HK-2 (cell line): ENCODE data around the gene PSMD2.
A peak's percentile ranks its signal among the peaks of the same experiment; 100 is the strongest.

Experiments used
- DNase-seq: peaks from one replicate; pipeline ENCODE4 v3.0.0-alpha.2; 2018; ENCODE audit not compliant: unreplicated experiment

Gene PSMD2

GRCh38 chr3:184317201-184317600 is 18.2 kb downstream of the PSMD2 start:
- no peak for DNase-seq

GRCh38 chr3:184320104-184320445 is 21.0 kb downstream of the PSMD2 start:
- DNase-seq = peak; percentile 95

GRCh38 chr3:184321666-184322065 is 22.6 kb downstream of the PSMD2 start:
- DNase-seq = no peak

DNA sequence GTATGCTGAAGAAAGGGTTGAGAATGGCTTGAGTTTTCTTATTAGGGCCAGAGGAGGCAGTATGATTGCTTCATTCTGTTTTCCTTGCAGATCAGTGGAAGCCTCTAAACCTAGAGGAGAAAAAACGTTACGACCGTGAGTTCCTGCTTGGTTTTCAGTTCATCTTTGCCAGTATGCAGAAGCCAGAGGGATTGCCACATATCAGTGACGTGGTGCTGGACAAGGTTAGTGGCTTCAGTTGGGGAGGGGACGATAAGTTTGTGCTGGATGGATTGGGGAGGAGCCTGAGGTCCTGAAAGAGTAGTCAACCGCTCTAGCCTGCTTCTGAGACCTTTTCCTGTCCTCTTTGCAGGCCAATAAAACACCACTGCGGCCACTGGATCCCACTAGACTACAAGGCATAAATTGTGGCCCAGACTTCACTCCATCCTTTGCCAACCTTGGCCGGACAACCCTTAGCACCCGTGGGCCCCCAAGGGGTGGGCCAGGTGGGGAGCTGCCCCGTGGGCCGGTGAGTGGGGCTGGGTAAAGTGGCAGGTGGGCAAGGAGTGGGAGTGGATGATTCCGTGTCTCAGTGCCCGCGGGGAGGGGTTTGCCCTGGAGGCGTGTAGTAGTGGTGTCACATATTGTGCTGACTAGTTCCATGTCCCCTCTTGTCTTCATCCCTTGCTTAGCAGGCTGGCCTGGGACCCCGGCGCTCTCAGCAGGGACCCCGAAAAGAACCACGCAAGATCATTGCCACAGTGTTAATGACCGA is 23.9 kb downstream of the PSMD2 start:
- no peak for DNase-seq

DNA sequence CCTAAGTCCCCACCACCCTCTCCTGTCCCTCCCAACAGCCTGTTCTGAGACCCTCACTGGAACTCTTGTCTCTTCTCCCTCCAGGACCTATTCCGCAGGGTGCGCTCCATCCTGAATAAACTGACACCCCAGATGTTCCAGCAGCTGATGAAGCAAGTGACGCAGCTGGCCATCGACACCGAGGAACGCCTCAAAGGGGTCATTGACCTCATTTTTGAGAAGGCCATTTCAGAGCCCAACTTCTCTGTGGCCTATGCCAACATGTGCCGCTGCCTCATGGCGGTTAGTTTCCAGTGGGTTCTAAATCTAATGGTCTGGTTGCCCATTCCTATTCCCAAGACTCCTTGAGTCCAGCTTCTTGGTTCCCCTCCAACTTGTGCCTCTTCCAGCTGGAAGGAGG is 24.7 kb downstream of the PSMD2 start:
- no peak for DNase-seq

DNA sequence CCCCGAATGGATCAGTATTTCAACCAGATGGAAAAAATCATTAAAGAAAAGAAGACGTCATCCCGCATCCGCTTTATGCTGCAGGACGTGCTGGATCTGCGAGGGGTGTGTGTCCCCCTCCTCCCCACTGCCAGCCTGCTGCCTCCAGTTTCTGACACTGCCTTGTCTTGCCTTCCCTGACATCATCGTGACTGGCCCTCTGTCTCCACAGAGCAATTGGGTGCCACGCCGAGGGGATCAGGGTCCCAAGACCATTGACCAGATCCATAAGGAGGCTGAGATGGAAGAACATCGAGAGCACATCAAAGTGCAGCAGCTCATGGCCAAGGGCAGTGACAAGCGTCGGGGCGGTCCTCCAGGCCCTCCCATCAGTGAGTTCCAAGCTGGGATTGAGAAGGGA is 26.2 kb downstream of the PSMD2 start:
- DNase-seq = no peak

- no peak for DNase-seq
These were observed 26.8 kb downstream of the PSMD2 start for GRCh38 chr3:184325715-184326369.

- DNase-seq = no peak
These were observed 28.1 kb downstream of the PSMD2 start for GRCh38 chr3:184327171-184327570.

GRCh38 chr3:184328516-184328915 is 29.5 kb downstream of the PSMD2 start:
- DNase-seq = no peak

GRCh38 chr3:184332370-184333090 is 33.5 kb downstream of the PSMD2 start:
- DNase-seq = peak; percentile 83

GRCh38 chr3:184333190-184333589 is 34.1 kb downstream of the PSMD2 start:
- no peak for DNase-seq

DNA sequence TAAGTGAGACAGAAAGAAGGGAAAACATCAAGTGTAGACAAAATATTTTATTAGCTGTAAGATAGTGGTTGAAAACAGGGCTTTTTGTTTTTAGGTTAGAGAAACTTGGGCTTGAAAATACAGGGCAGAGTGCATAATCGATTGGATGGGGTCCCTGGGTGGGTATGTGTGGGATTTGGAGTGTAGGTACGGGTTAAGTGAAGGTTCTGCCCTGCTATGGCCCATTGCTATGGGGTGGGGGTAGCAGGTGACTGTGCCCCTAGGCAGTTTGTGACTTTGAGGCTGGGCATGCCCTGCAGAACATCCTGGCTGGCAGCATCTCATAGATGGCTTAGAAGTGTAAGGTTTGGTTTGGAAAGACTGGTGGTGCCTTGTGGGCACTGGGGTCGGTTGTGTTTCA is 34.7 kb downstream of the PSMD2 start:
- DNase-seq = no peak

GRCh38 chr3:184334470-184335158 is 35.6 kb downstream of the PSMD2 start:
- peak; percentile 73 for DNase-seq

- no peak for DNase-seq
These were observed 36.2 kb downstream of the PSMD2 start for GRCh38 chr3:184335291-184335660.

DNA sequence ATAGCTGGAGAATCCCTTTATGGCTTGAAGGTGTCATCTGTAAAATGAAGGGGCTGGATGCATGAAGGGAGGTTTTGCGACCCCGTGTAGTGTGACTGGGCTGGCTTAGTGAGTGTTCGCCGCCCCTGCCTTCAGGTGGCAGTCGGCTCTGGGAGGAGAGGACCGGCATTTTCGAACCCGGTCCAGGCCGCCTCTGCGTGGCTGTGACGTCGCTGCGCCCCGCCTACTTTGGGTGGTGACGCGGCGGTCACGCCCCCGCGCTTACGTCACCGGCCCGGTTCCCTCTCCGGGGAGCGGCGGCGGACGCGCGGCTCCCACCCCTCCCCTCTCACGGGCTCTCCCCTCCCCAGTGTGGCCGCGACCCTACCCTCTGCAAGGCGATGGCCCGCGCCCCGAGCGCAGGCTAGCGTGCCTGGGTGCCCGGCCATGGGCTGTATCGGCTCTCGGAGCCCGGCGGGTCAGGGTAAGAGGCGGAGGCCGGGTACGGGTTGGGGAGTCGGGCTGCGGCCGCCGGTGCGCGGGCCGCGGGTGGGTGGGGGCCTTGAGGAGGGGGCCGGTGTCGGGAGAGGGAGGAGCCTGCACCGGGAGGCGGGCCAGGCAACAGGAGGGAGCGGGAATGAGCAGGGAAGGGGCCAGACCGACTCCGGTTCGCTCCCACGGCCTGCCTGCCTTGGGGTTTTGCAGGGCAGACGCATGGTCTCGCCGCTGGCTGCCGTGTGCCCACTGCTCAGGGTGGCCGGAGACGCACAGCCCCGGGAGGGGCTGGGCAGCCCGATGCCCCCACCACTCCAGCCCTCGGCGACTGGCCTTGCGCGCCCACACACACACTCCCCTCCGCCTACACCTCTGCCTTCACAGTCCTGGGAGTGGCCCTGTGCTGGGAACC is 36.9 kb downstream of the PSMD2 start:
- peak; percentile 89 for DNase-seq

DNA sequence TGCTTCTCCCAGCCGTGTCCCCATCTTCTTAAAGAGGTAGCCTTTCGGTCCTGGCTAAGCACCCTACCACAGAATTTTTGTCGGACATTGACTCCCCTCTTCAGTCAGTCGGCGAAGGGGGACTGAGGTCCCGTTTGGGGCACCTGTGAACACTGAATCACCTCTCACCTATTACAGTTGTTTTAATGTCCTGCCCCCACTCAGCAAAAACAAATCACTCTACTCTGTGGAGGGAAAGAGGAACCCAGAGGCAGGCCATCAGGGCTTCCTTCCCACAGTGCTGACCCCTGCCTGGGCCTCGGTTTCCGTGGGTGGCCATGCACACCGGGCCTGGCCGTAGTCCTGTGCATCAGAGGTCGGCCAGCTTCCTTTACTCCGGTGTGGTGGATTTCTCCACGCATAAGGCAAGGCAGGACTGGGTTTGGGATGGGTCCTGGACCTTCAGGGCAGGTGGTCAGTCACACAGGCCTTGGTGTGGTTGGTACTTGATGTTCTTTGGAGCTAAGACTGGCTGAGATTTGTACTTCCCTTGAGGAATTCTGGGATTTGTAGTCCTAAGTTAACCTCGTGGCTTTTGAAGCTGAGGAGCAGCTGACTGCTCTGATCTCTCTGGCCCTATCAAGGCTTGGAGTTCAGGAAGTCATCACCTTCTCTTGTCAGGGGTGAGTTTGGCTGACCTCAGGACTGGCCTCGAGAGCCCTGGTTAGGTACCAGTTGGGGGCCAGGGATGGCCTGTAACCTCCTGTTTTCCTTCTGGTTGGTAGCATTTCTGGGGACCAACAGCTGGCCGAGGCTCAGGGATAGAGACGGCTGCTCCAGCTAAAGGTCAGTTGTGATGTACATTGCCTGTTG is 37.7 kb downstream of the PSMD2 start:
- peak; percentile 46 for DNase-seq

GRCh38 chr3:184337399-184337714 is 38.3 kb downstream of the PSMD2 start, which contains the start of gene FAM131A:
Gene FAM131A, plus strand, starts transcription at chr3:184337600. Its CDS starts 31 bp downstream, at chr3:184337631.
- DNase-seq = no peak

DNA sequence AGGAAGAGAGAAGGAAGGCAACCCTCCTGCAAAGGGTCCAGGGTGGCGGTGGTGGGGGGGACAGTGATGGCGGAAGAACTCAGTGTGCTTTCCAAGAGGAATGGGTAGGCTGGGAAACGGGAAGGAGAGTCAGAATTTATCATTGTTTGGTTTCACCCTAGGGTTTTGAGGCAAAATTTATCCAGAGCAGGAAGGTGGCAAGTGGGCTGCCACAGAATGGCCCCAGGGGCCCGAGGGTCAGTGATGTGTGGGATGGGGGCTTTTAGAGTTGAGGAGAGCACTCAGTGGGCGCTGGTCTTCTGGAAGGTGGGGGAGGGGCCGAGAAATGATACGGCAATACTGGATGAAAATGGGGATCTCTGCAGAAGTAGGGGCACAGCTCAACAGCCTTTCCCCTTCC is 38.9 kb downstream of the PSMD2 start:
- no peak for DNase-seq

DNA sequence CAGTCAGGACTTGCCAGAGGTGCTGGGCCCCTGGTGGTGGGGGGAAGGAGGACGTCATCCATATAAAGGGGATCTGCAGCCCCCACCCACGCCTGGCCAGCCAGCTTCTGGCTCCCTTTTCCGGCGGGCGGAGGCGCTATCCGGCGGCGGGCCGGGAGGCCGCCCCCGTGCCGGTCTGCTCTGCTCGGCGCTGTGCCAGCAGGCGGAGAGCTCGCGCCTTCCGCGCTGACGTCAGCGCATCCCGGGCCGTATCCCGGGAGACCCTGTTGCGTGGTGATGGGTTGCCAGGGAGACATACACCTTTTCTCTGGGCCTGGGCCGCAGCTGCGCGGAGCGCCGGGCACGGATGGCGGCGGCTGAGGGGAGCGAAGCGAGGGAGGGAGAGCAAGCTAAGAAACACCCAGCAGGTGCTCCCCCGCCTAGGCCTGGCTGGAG is 39.5 kb downstream of the PSMD2 start:
- no peak for DNase-seq

DNA sequence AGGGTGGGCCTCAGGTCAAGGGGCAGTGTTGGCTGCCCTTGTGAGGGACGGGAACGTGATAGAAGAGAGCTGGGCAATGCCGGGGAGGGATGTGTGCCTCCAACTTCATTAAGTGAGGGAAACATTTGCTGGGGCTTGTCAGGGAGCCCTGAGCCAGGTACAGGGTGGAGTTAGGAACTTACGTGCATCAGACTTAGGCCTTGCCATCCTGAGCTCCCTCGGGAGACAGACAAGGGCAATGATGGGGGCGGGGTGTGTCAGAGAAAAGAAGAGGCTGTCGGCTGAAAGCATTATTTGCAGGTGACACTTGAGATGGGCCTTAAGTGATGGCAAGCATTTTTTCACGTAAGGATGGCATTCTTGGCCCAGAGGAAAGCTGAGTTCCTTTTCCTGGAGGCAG is 40.0 kb downstream of the PSMD2 start:
- DNase-seq = no peak
